PC-9 (cell line): Measurements from ENCODE around the gene ASB11. TPM values are rescaled to one million over a fixed set of nuclear protein-coding genes. Genes with fewer than 3 reads are reported as not detected.

Experiments used
- BruUV-seq: library from RNA; stranded (reverse); fragments of 400-500 nt; replicated peaks from 2 replicates; lab custom pipeline; 2021; lab: Mats Ljungman, UMichigan
- CTCF ChIA-PET: fragments of 300-600 bp; sonication (Branson Sonifier 250); formaldehyde crosslinking; loops from one replicate; lab custom pipeline; 2022; ENCODE audit warnings: antibody characterized with exemption; lab: Charles Lee
- POLR2A ChIA-PET: fragments of 300-600 bp; sonication (Branson Sonifier 250); formaldehyde crosslinking; loops from one replicate; lab custom pipeline; 2022; ENCODE audit warnings: antibody characterized with exemption; ENCODE audit not compliant: unreplicated experiment; lab: Charles Lee
- DNase-seq, 2 experiments: peaks; one replicate each; pipeline versions ENCODE4 v3.0.0 to v3.0.0-alpha.2; 2015 to 2022; ENCODE audit warnings: mixed read lengths in 1 of 2
- H2AFZ ChIP-seq: fragments of 200-600 bp; sonication (generic); 2 replicates; pipeline ENCODE4 v1.8.1; 2017; ENCODE audit warnings: antibody characterized with exemption
- H3F3A ChIP-seq: fragments of 200-600 bp; sonication (generic); 2 replicates; pipeline ENCODE4 v1.8.1; 2017; ENCODE audit warnings: antibody characterized with exemption, mild to moderate bottlenecking, low read depth; ENCODE audit not compliant: insufficient read depth
- H3K27ac ChIP-seq: fragments of 200-600 bp; sonication (generic); 2 replicates; pipeline ENCODE4 v1.6.1; 2016; ENCODE audit warnings: mixed run types
- H3K27me3 ChIP-seq: fragments of 200-600 bp; sonication (generic); 2 replicates; pipeline ENCODE4 v1.6.1; 2016; ENCODE audit warnings: low read depth, mixed run types; ENCODE audit not compliant: insufficient read depth
- H3K36me3 ChIP-seq: fragments of 200-600 bp; sonication (generic); 2 replicates; pipeline ENCODE4 v1.6.1; 2016; ENCODE audit warnings: low read depth, mixed run types
- H3K4me1 ChIP-seq: fragments of 200-600 bp; sonication (generic); replicated peaks from 2 replicates; pipeline ENCODE4 v1.6.1; 2016; ENCODE audit warnings: mixed run types; ENCODE audit not compliant: insufficient read depth
- H3K4me2 ChIP-seq: fragments of 200-600 bp; sonication (generic); 2 replicates; pipeline ENCODE4 v1.6.1; 2017; ENCODE audit warnings: mixed run types
- H3K4me3 ChIP-seq: fragments of 200-600 bp; sonication (generic); 2 replicates; pipeline ENCODE4 v1.6.1; 2016; ENCODE audit warnings: mixed run types
- H3K79me2 ChIP-seq: fragments of 200-600 bp; sonication (generic); 2 replicates; pipeline ENCODE4 v1.6.1; 2017; ENCODE audit warnings: low read depth, mixed run types
- H3K9me2 ChIP-seq: fragments of 200-600 bp; sonication (generic); 2 replicates; pipeline ENCODE4 v1.8.1; 2017; ENCODE audit warnings: mild to moderate bottlenecking; ENCODE audit not compliant: insufficient read depth
- H3K9me3 ChIP-seq: fragments of 200-600 bp; sonication (generic); 2 replicates; pipeline ENCODE4 v1.8.1; 2016; ENCODE audit warnings: low read depth; ENCODE audit not compliant: insufficient read depth
- H4K20me1 ChIP-seq: fragments of 200-600 bp; sonication (generic); 2 replicates; pipeline ENCODE4 v1.8.1; 2017; ENCODE audit not compliant: insufficient read depth
- CTCF ChIP-seq: fragments of 200-600 bp; sonication (generic); conservative IDR thresholded peaks from 2 replicates; pipeline ENCODE4 v1.6.1; 2017; ENCODE audit warnings: mixed run types, antibody characterized with exemption, mild to moderate bottlenecking, moderate library complexity
- EZH2 ChIP-seq: fragments of 200-600 bp; sonication (generic); IDR thresholded peaks from 2 replicates; pipeline ENCODE4 v1.8.0; 2017; ENCODE audit warnings: antibody characterized with exemption, low read depth
- intact Hi-C: fragments of 100-400 bp; cut with micrococcal nuclease; formaldehyde crosslinking; loops from one replicate; pipeline ENCODE4 v1.10.0; 2022; ENCODE audit not compliant: unreplicated experiment
- total RNA-seq: library from RNA; stranded (reverse); gene quantifications from 2 replicates; pipeline ENCODE4 v1.2.3, GENCODE V29; 2021

The ASB11 gene
- total RNA-seq, 1 experiment from 2014 or later, result not detected

- Histone ChIP-seq H3K27ac (no peak overlapping the region), H2AFZ (no peak overlapping the region), H3K9me3 (no peaks in the 10 kb centered on the region), H3K4me1 (no peaks in the 10 kb centered on the region), H3K4me3 (no peak overlapping the region), H3K79me2 (no peaks in the 10 kb centered on the region), H3K36me3 (no peaks in the 10 kb centered on the region), H3K4me2 (no peak overlapping the region), H4K20me1 (no peaks in the 10 kb centered on the region), H3F3A (no peaks in the 10 kb centered on the region), H3K27me3 (no peaks in the 10 kb centered on the region), H3K9me2 (no peaks in the 10 kb centered on the region; the same call in 1 of the 2 replicates)
- no peak for TF ChIP-seq CTCF
- intact Hi-C loops, result no loop called here
- POLR2A ChIA-PET, result no interaction called here
- BruUV-seq, result no TSS peak
- DNase-seq, result no peak
- CTCF ChIA-PET, result no interaction called here
Measured at GRCh38 chrX:15293451-15293850, 22.0 kb downstream of the ASB11 start.

DNA sequence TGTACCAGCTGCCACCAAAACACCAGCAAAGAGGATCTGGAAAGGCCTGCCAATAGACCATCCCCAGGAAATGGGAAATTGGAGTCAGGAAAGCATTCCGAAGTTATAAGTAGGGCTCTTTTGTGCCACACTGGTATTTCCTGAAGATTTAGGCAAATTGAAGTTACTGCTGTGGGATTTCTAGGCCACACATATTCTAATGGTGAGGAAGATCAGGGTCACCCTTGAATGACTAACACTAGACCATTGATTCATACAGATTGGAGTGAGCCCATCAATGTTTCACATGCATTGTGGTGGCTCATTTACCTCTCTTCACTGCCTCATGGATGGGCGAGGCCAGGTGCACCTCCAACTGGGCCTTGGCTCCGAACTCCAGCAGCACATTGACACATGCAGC is 22.6 kb downstream of the ASB11 start:
- H3K27me3 ChIP-seq, result no peaks in the 10 kb centered on the region
- no peaks in the 10 kb centered on the region for H4K20me1 ChIP-seq
- no peak overlapping the region for H3K27ac ChIP-seq
- no peak overlapping the region for H3K4me2 ChIP-seq
- H3K9me2 ChIP-seq, result no peaks in the 10 kb centered on the region; the same call in 1 of the 2 replicates
- intact Hi-C loops, result no loop called here
- BruUV-seq, result no TSS peak
- DNase-seq, result no peak
- ChIA-PET POLR2A (no interaction called here), CTCF (no interaction called here)
- no peaks in the 10 kb centered on the region for H3K9me3 ChIP-seq
- H3K4me3 ChIP-seq, result no peak overlapping the region
- no peaks in the 10 kb centered on the region for H3K36me3 ChIP-seq
- H3K4me1 ChIP-seq, result no peaks in the 10 kb centered on the region
- TF ChIP-seq EZH2, result no peak
- no peak for TF ChIP-seq CTCF
- H3F3A ChIP-seq, result no peaks in the 10 kb centered on the region
- no peaks in the 10 kb centered on the region for H3K79me2 ChIP-seq
- no peak overlapping the region for H2AFZ ChIP-seq

DNA sequence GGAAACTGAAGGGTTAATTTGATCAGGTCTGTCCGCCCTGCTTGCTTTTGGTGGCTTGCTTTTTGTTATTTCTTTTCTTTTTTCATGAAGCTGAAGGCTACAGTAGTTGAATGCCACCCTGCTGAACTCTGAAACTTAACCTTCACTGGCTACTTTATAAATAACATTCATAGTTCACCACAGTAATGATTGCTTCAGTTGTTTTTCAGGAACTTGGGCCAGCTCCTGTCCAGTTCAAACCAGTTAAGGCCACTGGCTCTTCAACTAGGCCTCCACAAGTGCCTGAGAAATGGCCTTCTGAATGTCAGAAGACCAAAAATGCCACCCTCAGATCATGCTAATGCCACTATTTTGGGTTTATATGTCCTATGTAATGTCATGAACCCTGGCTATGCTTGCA is 37.8 kb downstream of the ASB11 start:
- H3K4me2 ChIP-seq, result no peak overlapping the region
- no peaks in the 10 kb centered on the region for H3K9me2 ChIP-seq
- no peak for DNase-seq
- no peaks in the 10 kb centered on the region for H3K27me3 ChIP-seq
- H3K9me3 ChIP-seq, result no peaks in the 10 kb centered on the region
- no peaks in the 10 kb centered on the region for H3K36me3 ChIP-seq
- no peak overlapping the region for H3K4me3 ChIP-seq
- no peaks in the 10 kb centered on the region for H4K20me1 ChIP-seq
- H3K4me1 ChIP-seq, result no peaks in the 10 kb centered on the region
- no peak overlapping the region for H2AFZ ChIP-seq
- H3K27ac ChIP-seq, result no peak overlapping the region
- no peaks in the 10 kb centered on the region for H3F3A ChIP-seq
- intact Hi-C loops, result no loop called here
- H3K79me2 ChIP-seq, result no peaks in the 10 kb centered on the region
- ChIA-PET POLR2A (no interaction called here), CTCF (no interaction called here)
- TF ChIP-seq CTCF (no peak), EZH2 (no peak)
- BruUV-seq, result no TSS peak
